Smooth muscle cell (in vitro differentiated cells): Measurements from ENCODE around the gene EDAR. TPM values are rescaled to one million over a fixed set of nuclear protein-coding genes. Genes with fewer than 3 reads are reported as not detected.

Source experiments
- DNase-seq: peaks from one replicate; lab custom pipeline; 2025; ENCODE audit not compliant: unreplicated experiment; lab: John Stamatoyannopoulos, UW
- H2AFZ ChIP-seq: fragments of 200-600 bp; sonication (generic); 2 replicates; pipeline ENCODE4 v1.6.0; 2016; ENCODE audit warnings: antibody characterized with exemption, low read depth, mild to moderate bottlenecking
- H3F3A ChIP-seq: fragments of 200-600 bp; sonication (generic); 2 replicates; pipeline ENCODE4 v1.6.0; 2017; ENCODE audit warnings: antibody characterized with exemption, low read depth
- H3K27ac ChIP-seq: fragments of 200-600 bp; sonication (generic); 2 replicates; pipeline ENCODE4 v1.5.1; 2016; ENCODE audit warnings: low read depth, mild to moderate bottlenecking
- H3K27me3 ChIP-seq: fragments of 200-600 bp; sonication (generic); 2 replicates; pipeline ENCODE4 v1.6.1; 2016; ENCODE audit warnings: low read depth, mild to moderate bottlenecking
- H3K36me3 ChIP-seq: fragments of 200-600 bp; sonication (generic); 2 replicates; pipeline ENCODE4 v1.5.1; 2016; ENCODE audit warnings: low read depth
- H3K4me1 ChIP-seq: fragments of 200-600 bp; sonication (generic); 2 replicates; pipeline ENCODE4 v1.5.1; 2016; ENCODE audit warnings: low read depth
- H3K4me2 ChIP-seq: fragments of 200-600 bp; sonication (generic); 2 replicates; pipeline ENCODE4 v1.6.0; 2016; ENCODE audit warnings: mild to moderate bottlenecking
- H3K4me3 ChIP-seq: fragments of 200-600 bp; sonication (generic); 2 replicates; pipeline ENCODE4 v1.5.1; 2016; ENCODE audit warnings: mild to moderate bottlenecking
- H3K79me2 ChIP-seq: fragments of 200-600 bp; sonication (generic); 2 replicates; pipeline ENCODE4 v1.6.0; 2016; ENCODE audit warnings: low read depth, mild to moderate bottlenecking
- H3K9ac ChIP-seq: fragments of 200-600 bp; sonication (generic); 2 replicates; pipeline ENCODE4 v1.6.0; 2016; ENCODE audit warnings: low read depth
- H3K9me3 ChIP-seq: fragments of 200-600 bp; sonication (generic); replicated peaks from 2 replicates; pipeline ENCODE4 v1.5.1; 2016; ENCODE audit warnings: low read depth
- H4K20me1 ChIP-seq: fragments of 200-600 bp; sonication (generic); 2 replicates; pipeline ENCODE4 v1.6.0; 2016; ENCODE audit warnings: low read depth
- CTCF ChIP-seq: fragments of 200-600 bp; sonication (generic); IDR thresholded peaks from 2 replicates; pipeline ENCODE4 v1.5.1; 2017; ENCODE audit warnings: borderline replicate concordance, mild to moderate bottlenecking, antibody characterized with exemption; ENCODE audit not compliant: insufficient read depth, poor library complexity, severe bottlenecking
- WGBS: methylation state at CpG from one replicate; pipeline ENCODE4 v1.1.7; 2016; ENCODE audit warnings: low lambda C conversion rate; 5-methylcytosine and 5-hydroxymethylcytosine counted together
- polyA plus RNA-seq: library from polyadenylated mRNA; unstranded; fragments of >200 nt; fragmentation: Nextera tagmentation; extraction: Ambion mirVana; gene quantifications from 2 replicates; pipeline ENCODE4 v1.2.1, GENCODE V29; 2016
- total RNA-seq: library from RNA; depleted of rRNA; stranded (reverse); fragments of >200 nt; gene quantifications from 2 replicates; pipeline ENCODE4 v1.2.3, GENCODE V29; 2014

The EDAR gene
- total and polyA plus RNA-seq, 2 experiments from 2014 or later = 0.09 TPM; not detected in 1

- no peak overlapping the region for H2AFZ ChIP-seq
- no peak for DNase-seq
- peaks cover 1% of the 10 kb centered on the region for H3K4me1 ChIP-seq
- H3K36me3 ChIP-seq = no peaks in the 10 kb centered on the region
- H4K20me1 ChIP-seq = no peaks in the 10 kb centered on the region
- no peaks in the 10 kb centered on the region for H3K79me2 ChIP-seq
- no peak overlapping the region for H3K9ac ChIP-seq
- H3F3A ChIP-seq = no peaks in the 10 kb centered on the region
- WGBS = 88% methylated on average over 13 of the region's 13 CpGs
- no peaks in the 10 kb centered on the region for H3K9me3 ChIP-seq
- peaks cover 57% of the 10 kb centered on the region for H3K27me3 ChIP-seq
- H3K4me3 ChIP-seq = no peak overlapping the region
- no peak overlapping the region for H3K27ac ChIP-seq
- no peak for TF ChIP-seq CTCF
- no peak overlapping the region for H3K4me2 ChIP-seq
These were observed 5.4 kb downstream of the EDAR start for GRCh38 chr2:108983610-108984009.

DNA sequence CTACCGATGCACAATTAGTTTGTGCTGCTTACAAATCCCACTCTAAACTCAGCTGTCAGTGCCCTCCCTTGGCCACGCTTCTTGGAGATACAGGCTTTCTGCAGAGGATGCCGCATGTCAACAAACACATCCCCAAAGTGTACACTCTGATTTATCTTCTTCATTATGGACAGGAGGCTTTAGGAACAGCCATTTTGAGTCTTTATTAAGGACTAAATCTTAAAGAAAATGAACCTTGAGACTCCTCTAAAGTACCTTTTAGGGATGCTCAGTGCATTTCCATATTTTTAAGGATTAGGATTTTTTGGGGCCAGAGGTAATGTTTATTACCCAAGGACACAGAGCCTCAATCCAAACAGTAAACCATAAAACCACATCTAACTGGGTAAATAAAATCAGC is 6.0 kb downstream of the EDAR start:
- peaks cover 53% of the 10 kb centered on the region for H3K27me3 ChIP-seq
- no peak for TF ChIP-seq CTCF
- 53% methylated on average over 3 of the region's 3 CpGs for WGBS

GRCh38 chr2:108982259-108982679 is 6.8 kb downstream of the EDAR start:
- H3K36me3 ChIP-seq = no peaks in the 10 kb centered on the region
- no peak overlapping the region for H3K9ac ChIP-seq
- H3F3A ChIP-seq = no peaks in the 10 kb centered on the region
- H3K27ac ChIP-seq = no peak overlapping the region
- H3K79me2 ChIP-seq = no peaks in the 10 kb centered on the region
- H3K4me1 ChIP-seq = peaks cover 7% of the 10 kb centered on the region
- no peak overlapping the region for H2AFZ ChIP-seq
- no peak overlapping the region for H3K4me2 ChIP-seq
- peaks cover 45% of the 10 kb centered on the region for H3K27me3 ChIP-seq
- TF ChIP-seq CTCF = no peak
- no peaks in the 10 kb centered on the region for H3K9me3 ChIP-seq
- 58% methylated on average over 4 of the region's 4 CpGs for WGBS
- H4K20me1 ChIP-seq = no peaks in the 10 kb centered on the region
- DNase-seq = no peak
- H3K4me3 ChIP-seq = no peak overlapping the region

More for the DNA sequence above, 6.0 kb downstream of the EDAR start:
- Histone ChIP-seq H3K9me3 (no peaks in the 10 kb centered on the region), H4K20me1 (no peaks in the 10 kb centered on the region), H3F3A (no peaks in the 10 kb centered on the region), H3K4me2 (no peak overlapping the region), H2AFZ (no peak overlapping the region), H3K4me1 (peaks cover 7% of the 10 kb centered on the region), H3K9ac (no peak overlapping the region), H3K4me3 (no peak overlapping the region), H3K79me2 (no peaks in the 10 kb centered on the region), H3K36me3 (no peaks in the 10 kb centered on the region), H3K27ac (no peak overlapping the region)
- no peak for DNase-seq

DNA sequence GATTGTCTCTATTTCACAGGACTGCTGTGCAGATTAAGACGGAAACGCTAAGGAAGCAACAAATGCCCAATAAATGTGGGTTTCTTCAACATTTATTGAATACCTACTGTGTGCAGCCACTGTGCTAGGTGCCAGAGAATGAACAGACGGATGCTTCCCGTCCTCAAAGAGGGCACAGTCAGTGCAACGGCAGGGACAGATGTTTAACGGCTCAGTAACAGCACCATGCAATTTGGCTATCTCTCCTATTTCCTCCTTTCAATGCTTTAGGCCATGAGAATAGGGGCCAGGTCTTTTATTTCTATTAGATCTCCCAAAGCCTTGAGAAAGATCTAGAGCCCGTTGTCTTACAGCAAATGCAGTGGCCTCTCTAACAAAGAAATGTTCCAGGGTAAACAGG is 7.2 kb downstream of the EDAR start:
- H2AFZ ChIP-seq = no peak overlapping the region
- WGBS = 85% methylated on average over 7 of the region's 7 CpGs
- H3K27me3 ChIP-seq = peaks cover 41% of the 10 kb centered on the region
- H3K4me3 ChIP-seq = no peak overlapping the region
- peaks cover 7% of the 10 kb centered on the region for H3K4me1 ChIP-seq
- no peak for DNase-seq
- H3K9ac ChIP-seq = no peak overlapping the region
- no peaks in the 10 kb centered on the region for H3K79me2 ChIP-seq
- TF ChIP-seq CTCF = no peak
- no peaks in the 10 kb centered on the region for H3K9me3 ChIP-seq
- H3K36me3 ChIP-seq = no peaks in the 10 kb centered on the region
- H3K27ac ChIP-seq = no peak overlapping the region
- no peaks in the 10 kb centered on the region for H4K20me1 ChIP-seq
- H3K4me2 ChIP-seq = no peak overlapping the region
- H3F3A ChIP-seq = no peaks in the 10 kb centered on the region
